IgD-negative memory B cell (primary cell): ENCODE measurements around the gene RAB30. TPM values are rescaled to one million over a fixed set of nuclear protein-coding genes. Genes with fewer than 3 reads are reported as not detected.
A peak's percentile ranks its signal among the peaks of the same experiment; 100 is the strongest.

Source experiments
- H3K27ac Mint-ChIP-seq, 3 donors: one replicate each; pipeline ENCODE4 v1.8.0; 2020 to 2022; ENCODE audit warnings: mild to moderate bottlenecking in 3 of 3, mixed read lengths in 3 of 3, moderate library complexity in 1 of 3
- H3K27me3 Mint-ChIP-seq: one replicate; pipeline ENCODE4 v1.8.0; 2021; ENCODE audit warnings: mixed read lengths
- H3K36me3 Mint-ChIP-seq: one replicate; pipeline ENCODE4 v1.8.0; 2020; ENCODE audit warnings: mild to moderate bottlenecking, mixed read lengths
- H3K4me1 Mint-ChIP-seq, 3 donors: one replicate each; pipeline ENCODE4 v1.8.0; 2020 to 2022; ENCODE audit warnings: mixed read lengths in 3 of 3, mild to moderate bottlenecking in 1 of 3
- H3K4me3 Mint-ChIP-seq, 4 donors: one replicate each; pipeline ENCODE4 v1.8.0; 2020 to 2022; ENCODE audit warnings: mild to moderate bottlenecking in 4 of 4, mixed read lengths in 4 of 4, moderate library complexity in 3 of 4
- H3K9me3 Mint-ChIP-seq, 3 donors: one replicate each; pipeline ENCODE4 v1.8.0; 2020 to 2021; ENCODE audit warnings: mixed read lengths in 3 of 3, mild to moderate bottlenecking in 1 of 3
- polyA plus RNA-seq: library from polyadenylated mRNA; unstranded; fragments of 300-500 nt; fragmentation: Illumina TruSeq; gene quantifications from one replicate; pipeline ENCODE4 v1.2.3, GENCODE V29; 2021

The RAB30 gene, protein sequence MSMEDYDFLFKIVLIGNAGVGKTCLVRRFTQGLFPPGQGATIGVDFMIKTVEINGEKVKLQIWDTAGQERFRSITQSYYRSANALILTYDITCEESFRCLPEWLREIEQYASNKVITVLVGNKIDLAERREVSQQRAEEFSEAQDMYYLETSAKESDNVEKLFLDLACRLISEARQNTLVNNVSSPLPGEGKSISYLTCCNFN
- 39.4 TPM for polyA plus RNA-seq

DNA sequence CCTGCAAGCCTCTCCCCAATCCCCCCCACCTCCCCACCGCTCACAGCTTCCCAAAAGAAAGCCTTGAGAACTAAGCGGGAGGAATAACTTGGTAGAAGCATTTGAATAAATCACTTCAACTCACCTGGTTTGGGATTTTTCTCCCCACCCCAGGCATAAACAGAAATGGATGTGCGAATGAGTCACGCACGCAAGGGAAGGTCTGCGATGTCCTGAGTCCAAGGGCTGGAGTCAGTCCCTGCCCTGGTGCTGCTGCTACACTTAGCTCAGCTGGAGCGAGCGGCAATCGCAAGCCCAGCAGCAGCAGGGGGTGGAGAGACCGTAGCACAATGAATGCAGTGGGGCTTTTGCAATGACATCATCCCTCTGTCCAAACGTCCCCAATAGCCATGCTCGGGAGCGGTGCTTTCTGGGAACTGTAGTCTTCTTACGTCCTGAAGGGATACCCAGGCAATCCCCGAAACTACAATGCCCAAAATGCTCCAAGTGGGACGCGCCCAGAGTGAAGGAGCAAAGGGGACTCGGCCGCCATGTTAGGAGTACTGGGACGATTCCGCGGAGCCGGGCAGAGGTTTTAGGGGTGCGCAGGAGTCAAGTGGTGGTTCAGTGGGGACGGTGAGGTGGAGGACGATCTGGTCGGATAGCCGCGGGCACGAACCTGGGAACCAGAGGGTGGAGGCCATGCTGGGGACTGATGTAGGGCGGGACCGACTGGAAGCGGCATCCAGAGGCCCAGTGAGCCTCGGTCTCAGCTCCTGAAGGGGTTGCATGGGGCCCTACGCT is at the start of gene RAB30:
TSS of gene RAB30 (minus strand) at position 331 of the 783 bp plus-strand sequence. CDS start 74,581 bp downstream, outside the sequence.
- H3K4me3 Mint-ChIP-seq = no peak within 1 kb of the TSS
- H3K9me3 Mint-ChIP-seq = no peaks in the 10 kb centered on the region
- H3K27me3 Mint-ChIP-seq = no peaks in the 10 kb centered on the region
- peaks cover 26 to 48% (median 47%) of the 10 kb centered on the region in 3 donors for H3K4me1 Mint-ChIP-seq
- H3K27ac Mint-ChIP-seq = no peak within 1 kb of the TSS
- H3K36me3 Mint-ChIP-seq = peaks cover 4% of the 10 kb centered on the region

DNA sequence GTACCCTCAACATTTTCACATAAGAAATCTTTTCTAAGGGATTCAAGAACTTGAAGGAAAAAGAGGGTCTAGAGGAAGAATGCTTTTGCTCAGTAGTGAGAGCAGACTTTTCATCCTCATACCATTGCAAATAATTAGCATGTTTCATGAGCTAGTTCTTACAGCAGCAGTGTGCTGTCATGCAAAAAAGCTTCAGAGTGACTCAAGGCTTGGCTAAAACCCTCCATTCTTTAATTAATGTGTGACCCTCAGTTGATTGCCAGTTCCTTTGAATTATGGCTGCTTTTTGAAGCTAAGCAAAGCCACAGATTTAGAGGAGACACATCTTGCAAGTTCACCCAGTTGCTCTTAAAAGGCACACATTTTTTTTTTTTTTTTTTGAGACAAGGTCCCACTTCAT is 48.6 kb upstream of the RAB30 start:
- no peak overlapping the region for H3K4me3 Mint-ChIP-seq
- H3K4me1 Mint-ChIP-seq = peaks cover 18 to 29% (median 29%) of the 10 kb centered on the region in 3 donors
- H3K9me3 Mint-ChIP-seq = no peaks in the 10 kb centered on the region
- H3K36me3 Mint-ChIP-seq = peaks cover 4% of the 10 kb centered on the region
- no peaks in the 10 kb centered on the region for H3K27me3 Mint-ChIP-seq
- peak overlapping the region in 1 of 3 donors; percentile 53 for H3K27ac Mint-ChIP-seq

DNA sequence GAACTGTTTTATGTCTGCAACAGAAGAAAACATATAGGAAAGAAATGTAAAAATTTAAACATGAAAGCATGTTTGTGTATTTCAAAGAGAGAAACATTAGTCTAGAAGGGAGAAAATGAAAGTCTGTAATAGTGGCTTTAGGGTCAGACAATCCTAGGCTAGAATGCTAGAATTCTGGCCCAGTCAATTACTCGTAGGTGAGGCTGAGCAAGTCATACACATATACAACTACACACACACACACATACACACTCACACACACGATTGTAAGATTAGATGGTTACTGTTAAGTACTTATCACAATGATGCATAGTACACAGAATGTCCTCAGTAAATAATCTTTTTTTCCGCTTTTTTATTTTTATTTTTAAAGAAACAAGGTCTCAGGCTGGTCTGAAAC is 47.5 kb upstream of the RAB30 start:
- Mint-ChIP-seq H3K27ac (peak overlapping the region in 2 of 3 donors; percentile 28 to 71), H3K36me3 (peaks cover 4% of the 10 kb centered on the region), H3K4me3 (peak overlapping the region in 1 of 4 donors; percentile 21), H3K27me3 (no peaks in the 10 kb centered on the region), H3K4me1 (peaks cover 25 to 39% (median 36%) of the 10 kb centered on the region in 3 donors), H3K9me3 (no peaks in the 10 kb centered on the region)

DNA sequence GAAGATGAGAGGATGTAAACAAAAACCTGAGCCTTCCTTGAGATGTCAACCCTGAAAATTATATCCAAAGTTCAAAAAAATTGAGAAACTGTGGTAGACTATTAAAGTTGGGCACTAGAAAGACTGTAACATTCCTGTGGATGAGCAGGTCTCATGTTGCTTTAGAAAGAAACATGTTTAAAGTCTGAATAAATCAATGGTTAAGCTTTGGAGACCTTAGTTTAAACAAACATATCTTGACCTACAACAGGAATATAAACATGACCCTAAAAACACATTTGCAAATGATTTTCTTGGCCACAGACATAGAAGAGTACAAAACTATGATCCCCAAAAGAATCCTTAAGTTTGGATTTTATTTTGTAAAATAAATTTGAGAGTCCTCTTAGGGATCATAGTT is 47.1 kb upstream of the RAB30 start:
- Mint-ChIP-seq H3K9me3 (no peaks in the 10 kb centered on the region), H3K4me1 (peaks cover 25 to 39% (median 36%) of the 10 kb centered on the region in 3 donors), H3K4me3 (peak overlapping the region in 1 of 4 donors; percentile 38)

DNA sequence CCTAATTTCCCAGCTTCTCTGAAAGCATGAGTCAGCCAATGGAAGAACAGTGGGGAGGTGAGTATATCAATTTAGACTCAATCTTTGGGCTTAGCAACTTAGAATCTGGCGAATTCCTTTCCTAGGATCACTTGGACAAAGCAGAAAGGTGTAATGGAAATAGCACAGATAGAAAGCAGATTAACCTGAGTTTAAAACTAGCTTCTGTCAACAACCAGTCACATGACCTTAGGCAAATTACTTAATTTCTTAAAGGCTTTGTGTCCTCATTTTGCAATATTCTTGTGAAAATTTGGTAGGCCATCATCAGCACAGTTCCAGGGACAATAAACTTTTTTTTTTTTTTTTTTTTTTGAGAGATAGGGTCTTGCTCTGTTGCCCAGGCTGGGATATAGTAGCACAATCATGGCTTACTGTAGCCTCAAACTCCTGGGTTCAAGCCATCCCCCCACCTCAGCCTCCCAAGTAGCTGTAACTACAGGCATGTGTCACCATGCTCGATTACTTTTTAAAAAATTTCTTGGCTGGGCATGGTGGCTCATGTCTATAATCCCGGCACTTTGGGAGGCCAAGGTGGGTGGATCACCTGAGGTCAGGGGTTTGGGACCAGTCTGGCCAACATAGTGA is 44.4 kb upstream of the RAB30 start:
- Mint-ChIP-seq H3K27me3 (no peaks in the 10 kb centered on the region), H3K4me1 (peaks cover 28 to 32% (median 28%) of the 10 kb centered on the region in 3 donors), H3K36me3 (peaks cover 8% of the 10 kb centered on the region), H3K9me3 (no peaks in the 10 kb centered on the region), H3K4me3 (peak overlapping the region; percentile 88 to 97 (median 96)), H3K27ac (peak overlapping the region; percentile 4 to 90 (median 37))

More for the DNA sequence above, 47.1 kb upstream of the RAB30 start:
- H3K27me3 Mint-ChIP-seq = no peaks in the 10 kb centered on the region
- peaks cover 4% of the 10 kb centered on the region for H3K36me3 Mint-ChIP-seq
- peak overlapping the region in 2 of 3 donors; percentile 28 to 71 for H3K27ac Mint-ChIP-seq

DNA sequence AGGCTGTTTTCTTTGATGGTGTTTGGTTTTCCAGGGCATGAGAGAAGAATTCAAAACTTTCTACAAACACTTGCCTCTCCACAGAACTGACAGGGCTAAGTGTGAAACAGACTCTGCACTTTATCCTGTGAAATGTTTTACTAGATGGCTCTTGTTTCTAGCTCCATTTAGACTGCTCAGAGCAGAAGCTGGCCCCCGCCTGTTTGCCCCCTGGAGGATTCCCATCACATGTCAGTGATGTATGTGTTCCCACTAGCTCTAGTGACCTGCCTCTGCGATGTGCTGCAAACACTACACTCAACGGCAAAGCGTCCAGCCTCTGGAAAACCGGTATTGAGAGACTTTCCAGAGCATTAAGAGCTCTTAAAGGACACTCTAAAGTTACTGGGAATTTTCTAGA is 43.9 kb upstream of the RAB30 start:
- Mint-ChIP-seq H3K27me3 (no peaks in the 10 kb centered on the region), H3K4me1 (peaks cover 28 to 32% (median 30%) of the 10 kb centered on the region in 3 donors), H3K4me3 (peak overlapping the region; percentile 81 to 97 (median 88)), H3K27ac (peak overlapping the region in 2 of 3 donors; percentile 36 to 37), H3K36me3 (peaks cover 9% of the 10 kb centered on the region), H3K9me3 (no peaks in the 10 kb centered on the region)

DNA sequence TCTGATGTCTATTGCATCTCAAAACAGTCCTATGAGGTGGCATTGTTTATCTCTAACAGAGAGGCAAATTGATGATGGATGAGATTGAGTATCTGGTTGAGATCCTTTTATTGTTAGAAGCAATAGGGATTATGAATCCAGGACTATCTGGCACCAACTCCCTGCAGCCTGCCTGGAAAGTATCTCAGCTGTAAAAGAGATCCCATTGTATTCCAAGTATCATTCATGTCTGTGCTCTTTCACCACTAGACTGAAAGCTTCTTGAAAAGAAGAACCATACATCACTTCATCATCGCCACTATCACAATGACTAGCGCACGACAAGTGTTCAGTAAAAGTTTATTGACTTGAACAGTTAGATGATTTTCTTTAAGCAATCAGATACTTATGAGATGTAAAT is 43.3 kb upstream of the RAB30 start:
- H3K4me1 Mint-ChIP-seq = peaks cover 28 to 32% (median 30%) of the 10 kb centered on the region in 3 donors
- H3K27ac Mint-ChIP-seq = peak overlapping the region in 1 of 3 donors; percentile 37

DNA sequence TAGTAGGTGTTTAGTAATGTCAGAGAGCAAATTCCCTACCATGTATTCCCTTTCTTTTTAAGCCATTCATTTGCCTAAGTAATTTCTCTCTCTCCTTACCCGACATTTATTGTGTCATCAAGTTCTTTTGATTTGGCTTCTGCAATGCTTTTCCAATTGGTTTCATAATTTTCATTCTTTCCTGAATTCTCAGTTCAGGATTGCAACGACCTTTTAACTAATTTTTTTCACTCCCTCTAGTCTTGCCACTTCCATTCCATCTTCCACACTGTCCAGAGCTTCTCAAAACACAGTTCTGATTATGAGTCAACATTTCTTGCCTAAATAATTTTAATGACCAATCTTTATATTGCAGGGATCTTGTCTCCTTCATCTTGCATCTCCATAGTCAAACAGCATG is 41.2 kb upstream of the RAB30 start:
- peaks cover 23 to 32% (median 30%) of the 10 kb centered on the region in 3 donors for H3K4me1 Mint-ChIP-seq
- peaks cover 9% of the 10 kb centered on the region for H3K36me3 Mint-ChIP-seq
- no peaks in the 10 kb centered on the region for H3K9me3 Mint-ChIP-seq
- no peak overlapping the region for H3K4me3 Mint-ChIP-seq
- H3K27me3 Mint-ChIP-seq = no peaks in the 10 kb centered on the region
- H3K27ac Mint-ChIP-seq = peak overlapping the region in 1 of 3 donors; percentile 11

More for the DNA sequence above, 43.3 kb upstream of the RAB30 start:
- Mint-ChIP-seq H3K4me3 (peak overlapping the region in 3 of 4 donors; percentile 41 to 97 (median 81)), H3K9me3 (no peaks in the 10 kb centered on the region), H3K36me3 (peaks cover 9% of the 10 kb centered on the region), H3K27me3 (no peaks in the 10 kb centered on the region)

DNA sequence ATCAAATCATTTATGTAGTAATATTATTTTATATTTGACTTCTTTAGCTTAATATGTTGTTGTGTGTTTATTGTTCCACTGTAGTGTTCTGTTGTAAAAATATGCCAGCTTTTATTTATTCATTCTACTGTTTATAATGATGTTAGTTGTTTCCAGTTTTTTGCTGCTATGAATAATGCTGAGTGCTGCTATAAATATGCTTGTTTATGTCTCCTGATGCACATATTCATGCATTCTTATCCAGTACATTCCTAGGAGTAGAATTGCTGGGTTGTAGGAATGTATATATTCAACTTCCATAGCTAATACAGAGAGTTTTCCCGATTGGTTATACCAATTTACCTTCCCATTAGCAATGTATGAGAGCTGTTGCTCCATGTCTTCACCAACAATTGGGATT is 33.5 kb upstream of the RAB30 start:
- Mint-ChIP-seq H3K36me3 (peaks cover 2% of the 10 kb centered on the region), H3K27me3 (peaks cover 4% of the 10 kb centered on the region), H3K4me1 (peaks cover 5 to 8% (median 7%) of the 10 kb centered on the region in 3 donors), H3K9me3 (no peaks in the 10 kb centered on the region), H3K27ac (no peak overlapping the region), H3K4me3 (no peak overlapping the region)

DNA sequence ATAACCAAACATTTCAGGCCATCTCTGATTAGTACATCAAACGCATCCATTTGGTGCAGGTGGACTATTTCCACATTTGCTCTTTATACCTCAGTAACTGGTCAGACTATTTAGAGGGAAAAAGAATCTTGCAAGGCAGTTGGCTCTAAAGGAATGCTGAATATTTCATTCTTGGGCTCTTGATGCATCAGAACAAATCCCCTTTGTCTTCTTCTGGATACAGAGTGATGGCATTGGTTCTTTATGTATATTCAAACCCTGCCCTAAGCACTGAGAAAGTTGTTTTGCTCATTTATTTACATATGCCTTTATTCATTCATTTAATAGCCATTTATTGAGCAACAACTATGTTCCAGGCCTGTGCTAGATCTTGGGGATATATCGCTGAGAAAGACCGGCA is 31.1 kb upstream of the RAB30 start:
- Mint-ChIP-seq H3K36me3 (peaks cover 2% of the 10 kb centered on the region), H3K9me3 (no peaks in the 10 kb centered on the region), H3K27ac (no peak overlapping the region)

DNA sequence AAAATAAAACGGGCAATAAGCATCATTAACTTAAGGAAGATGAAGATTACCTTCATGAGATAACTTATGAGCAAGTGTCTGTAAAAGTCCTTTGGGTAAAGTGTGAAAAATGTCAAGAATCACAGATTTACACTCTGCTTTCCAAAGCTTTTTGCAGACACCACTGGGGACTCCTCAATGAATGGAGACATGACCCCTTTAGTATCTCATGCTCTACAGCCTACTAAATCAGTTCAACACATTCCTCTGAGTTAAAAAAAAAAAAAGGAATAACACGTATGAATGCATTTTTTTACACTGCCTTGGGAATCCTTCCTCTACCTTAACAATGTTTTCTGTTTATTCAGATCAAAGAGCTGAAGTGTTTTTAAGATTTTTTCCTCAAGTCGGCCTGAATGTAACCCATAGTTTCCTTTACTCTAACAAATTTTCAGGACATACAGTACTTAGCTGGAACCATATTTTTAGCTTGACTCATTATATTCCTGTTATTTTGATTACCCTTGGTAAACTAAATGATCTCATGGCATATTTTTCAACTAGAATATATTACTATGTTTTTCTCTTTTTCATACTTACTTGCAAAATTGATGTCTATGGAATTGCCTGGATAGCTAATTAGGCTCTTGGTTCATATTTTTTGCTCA is 25.9 kb upstream of the RAB30 start:
- H3K9me3 Mint-ChIP-seq = no peaks in the 10 kb centered on the region
- H3K27ac Mint-ChIP-seq = no peak overlapping the region
- H3K36me3 Mint-ChIP-seq = no peaks in the 10 kb centered on the region
- peaks cover 9 to 18% (median 12%) of the 10 kb centered on the region in 3 donors for H3K4me1 Mint-ChIP-seq
- H3K27me3 Mint-ChIP-seq = peaks cover 3% of the 10 kb centered on the region
- H3K4me3 Mint-ChIP-seq = no peak overlapping the region

More for the DNA sequence above, 31.1 kb upstream of the RAB30 start:
- peaks cover 5 to 6% (median 5%) of the 10 kb centered on the region in 3 donors for H3K4me1 Mint-ChIP-seq
- H3K4me3 Mint-ChIP-seq = no peak overlapping the region
- peaks cover 4% of the 10 kb centered on the region for H3K27me3 Mint-ChIP-seq

DNA sequence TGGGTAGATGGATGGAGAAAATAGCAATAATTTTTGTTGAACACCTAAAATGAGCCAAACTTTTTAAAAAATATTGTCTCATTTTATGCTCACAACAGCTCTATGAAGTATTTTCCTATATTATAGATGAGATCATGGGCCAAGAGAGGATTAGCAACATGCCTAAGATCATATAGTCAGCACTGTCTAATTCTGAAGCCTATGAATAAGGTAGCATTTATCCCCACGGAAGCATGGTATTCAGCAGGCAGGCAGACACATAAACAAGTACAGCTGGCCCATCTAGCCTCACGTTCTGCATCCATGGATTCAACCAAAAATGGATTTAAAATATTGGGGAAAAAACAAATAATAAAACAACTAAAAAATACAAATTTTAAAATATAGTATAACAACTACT is 21.9 kb upstream of the RAB30 start:
- H3K9me3 Mint-ChIP-seq = no peaks in the 10 kb centered on the region
- H3K4me1 Mint-ChIP-seq = peaks cover 4 to 33% (median 11%) of the 10 kb centered on the region in 3 donors
- H3K27ac Mint-ChIP-seq = peak overlapping the region in 1 of 3 donors; percentile 37
- no peak overlapping the region for H3K4me3 Mint-ChIP-seq
- no peaks in the 10 kb centered on the region for H3K36me3 Mint-ChIP-seq
- H3K27me3 Mint-ChIP-seq = no peaks in the 10 kb centered on the region

DNA sequence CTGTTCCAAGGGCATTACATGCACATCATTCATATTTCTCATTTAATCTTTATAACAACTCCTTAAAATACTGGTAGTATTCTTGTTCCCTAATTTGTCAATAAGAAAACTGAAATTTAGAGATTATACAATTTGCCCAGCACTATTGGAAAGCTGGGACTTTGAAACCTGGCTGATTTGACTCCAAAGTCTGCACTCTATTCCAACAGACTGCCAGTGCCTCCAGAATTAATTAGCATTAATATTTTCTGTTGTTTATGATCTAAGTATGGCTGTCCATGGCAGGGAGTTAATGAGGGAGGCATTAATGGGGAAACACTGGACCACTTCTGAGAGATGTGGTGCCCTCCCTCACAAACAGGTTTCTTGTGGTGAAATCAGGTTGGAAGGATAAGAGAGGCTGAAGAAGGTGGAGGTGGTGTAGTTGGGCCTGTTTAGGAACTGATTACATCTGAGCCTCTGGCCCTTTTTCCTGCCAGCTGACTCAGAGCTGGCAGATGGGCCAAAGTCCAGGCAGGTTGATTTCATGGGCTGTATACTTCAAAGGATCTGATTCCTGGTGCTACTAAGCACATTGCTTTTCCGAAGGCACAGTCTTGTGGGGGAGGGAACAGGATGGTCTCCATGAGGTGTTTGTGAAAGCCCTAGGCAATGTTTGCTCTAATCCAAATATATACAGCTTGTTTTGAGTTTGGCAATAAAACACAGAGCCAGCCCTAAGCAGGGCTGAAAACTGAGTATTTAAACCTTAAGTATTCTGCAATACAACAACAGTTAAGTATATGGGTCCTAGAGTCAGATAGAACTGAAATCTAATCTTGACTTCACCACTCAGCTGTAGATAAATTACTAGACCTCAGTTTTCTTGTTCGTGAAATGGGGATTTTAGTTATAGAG is 21.0 kb upstream of the RAB30 start:
- no peaks in the 10 kb centered on the region for H3K9me3 Mint-ChIP-seq
- peak overlapping the region in 1 of 4 donors; percentile 10 for H3K4me3 Mint-ChIP-seq
- no peaks in the 10 kb centered on the region for H3K36me3 Mint-ChIP-seq
- peaks cover 4 to 34% (median 11%) of the 10 kb centered on the region in 3 donors for H3K4me1 Mint-ChIP-seq
- H3K27ac Mint-ChIP-seq = peak overlapping the region in 2 of 3 donors; percentile 37 to 64
- no peaks in the 10 kb centered on the region for H3K27me3 Mint-ChIP-seq

DNA sequence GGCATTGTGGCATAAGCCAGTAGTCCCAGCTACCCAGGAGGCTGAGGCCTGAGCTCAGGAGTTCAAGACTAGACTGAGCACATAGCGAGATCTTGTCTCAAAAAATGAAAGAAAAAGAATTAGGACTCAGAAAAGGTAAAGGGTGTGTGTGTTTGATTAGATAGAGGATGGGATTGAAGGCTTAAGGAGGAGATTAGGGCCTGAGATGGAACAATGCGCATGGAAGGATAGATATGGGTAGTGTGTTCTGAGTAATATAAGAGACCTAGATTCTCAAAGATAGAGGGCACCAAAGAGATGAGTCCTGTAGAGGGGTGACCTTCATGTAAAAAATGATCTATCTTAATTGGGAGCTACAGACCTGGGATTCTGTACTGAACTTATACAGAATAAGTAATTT is 17.3 kb upstream of the RAB30 start:
- Mint-ChIP-seq H3K4me3 (no peak overlapping the region), H3K9me3 (no peaks in the 10 kb centered on the region), H3K27ac (no peak overlapping the region), H3K4me1 (peaks cover 6 to 34% (median 8%) of the 10 kb centered on the region in 3 donors), H3K36me3 (no peaks in the 10 kb centered on the region), H3K27me3 (no peaks in the 10 kb centered on the region)
